HuH-7 (cell line): ENCODE measurements around the gene MGAT3.
A peak's percentile ranks its signal among the peaks of the same experiment; 100 is the strongest.
"Not testable (repeated sequence)": the region's sequence is repeated elsewhere in the genome, so short reads cannot be mapped to it uniquely, and the experiment has no call there.

Source experiments
- DNase-seq: peaks from one replicate; pipeline ENCODE4 v3.0.0; 2011; ENCODE audit warnings: low spot score

Gene MGAT3

DNA sequence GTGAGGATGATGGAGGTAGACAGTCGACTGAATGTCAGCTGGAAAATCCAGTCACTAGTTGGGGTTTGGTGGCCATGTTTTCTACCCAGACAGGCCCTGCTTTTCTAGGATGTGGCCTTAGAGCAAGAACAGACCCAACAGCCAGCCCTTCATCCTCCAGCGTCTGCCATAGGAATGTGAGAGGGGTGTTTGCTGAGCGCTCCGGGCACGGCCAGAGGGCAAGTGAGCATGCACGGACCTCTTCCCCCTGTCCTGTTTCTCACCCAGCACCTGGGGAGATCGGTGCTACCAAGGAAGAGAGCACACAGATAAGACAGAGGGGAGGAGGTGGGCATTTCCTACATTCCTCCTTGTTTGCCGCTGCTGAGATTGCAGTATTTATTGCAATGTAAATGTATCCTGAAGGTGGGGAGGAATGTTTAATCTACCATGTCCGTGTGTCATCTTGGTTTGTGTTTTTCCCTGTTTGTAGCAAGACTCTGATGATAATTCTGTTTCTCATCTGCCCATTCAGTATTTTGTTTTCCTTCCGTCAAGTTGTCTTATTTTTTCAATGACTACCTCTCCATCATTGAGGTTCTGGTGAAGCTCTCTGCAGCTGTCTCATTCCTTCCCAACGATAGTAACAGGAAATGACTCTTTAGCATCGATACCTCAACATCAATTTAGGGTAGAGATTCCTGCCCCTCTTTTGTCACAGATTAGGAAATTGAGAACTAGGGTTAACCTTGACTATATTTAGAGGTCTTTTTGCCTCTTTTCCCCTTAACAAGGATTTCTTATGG lies 58.6 kb downstream of the MGAT3 start:
- no peak for DNase-seq

DNA sequence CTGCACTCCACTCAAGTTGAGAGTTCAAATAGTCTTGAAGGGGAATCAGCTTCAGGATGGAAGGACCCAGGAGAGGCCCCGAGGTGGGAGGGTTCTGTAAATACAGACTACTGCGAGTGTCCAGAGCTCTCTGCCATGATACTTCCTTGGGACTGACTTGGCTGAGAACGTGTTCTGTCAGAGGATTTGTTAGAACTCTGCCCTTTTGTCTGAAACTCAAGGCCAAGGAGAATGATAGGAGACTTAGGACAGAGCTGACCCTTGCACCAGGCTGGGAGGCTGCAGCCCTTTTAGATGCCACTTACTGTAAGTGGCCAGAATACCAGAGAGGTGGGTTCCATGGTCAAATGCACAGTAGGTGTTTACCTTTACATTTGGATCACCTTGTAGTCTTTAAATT lies 60.7 kb downstream of the MGAT3 start:
- no peak for DNase-seq

DNA sequence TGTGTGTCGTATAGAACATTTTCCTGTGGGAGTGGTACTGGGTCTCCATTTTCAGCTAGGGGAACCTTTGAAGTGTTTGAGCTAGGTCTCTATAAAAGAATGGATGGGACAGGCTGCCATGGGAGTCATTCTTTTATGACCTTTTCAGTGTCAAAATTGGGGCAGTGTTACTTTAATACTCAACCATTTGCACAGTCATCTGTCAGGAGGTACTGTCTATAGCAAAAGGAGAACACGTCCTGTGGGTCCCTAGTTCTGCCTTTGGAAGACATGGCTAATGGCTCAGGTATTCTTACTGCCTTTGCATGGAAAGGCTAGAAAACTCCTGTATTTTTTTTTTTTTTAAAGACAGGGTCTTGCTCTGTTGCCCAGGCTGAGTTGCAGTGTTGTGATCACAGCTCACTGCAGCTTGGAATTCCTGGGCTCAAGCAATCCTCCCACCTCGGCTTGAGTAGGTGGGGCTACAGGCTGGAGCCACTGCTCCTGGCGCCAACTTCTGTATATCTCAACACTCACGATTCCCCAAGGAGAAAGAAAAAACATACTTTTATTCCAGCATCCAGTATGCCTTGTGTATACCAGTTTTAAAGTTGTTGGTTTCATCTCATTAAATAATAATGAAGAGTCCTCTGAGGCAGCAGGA lies 61.5 kb downstream of the MGAT3 start:
- DNase-seq = no peak

DNA sequence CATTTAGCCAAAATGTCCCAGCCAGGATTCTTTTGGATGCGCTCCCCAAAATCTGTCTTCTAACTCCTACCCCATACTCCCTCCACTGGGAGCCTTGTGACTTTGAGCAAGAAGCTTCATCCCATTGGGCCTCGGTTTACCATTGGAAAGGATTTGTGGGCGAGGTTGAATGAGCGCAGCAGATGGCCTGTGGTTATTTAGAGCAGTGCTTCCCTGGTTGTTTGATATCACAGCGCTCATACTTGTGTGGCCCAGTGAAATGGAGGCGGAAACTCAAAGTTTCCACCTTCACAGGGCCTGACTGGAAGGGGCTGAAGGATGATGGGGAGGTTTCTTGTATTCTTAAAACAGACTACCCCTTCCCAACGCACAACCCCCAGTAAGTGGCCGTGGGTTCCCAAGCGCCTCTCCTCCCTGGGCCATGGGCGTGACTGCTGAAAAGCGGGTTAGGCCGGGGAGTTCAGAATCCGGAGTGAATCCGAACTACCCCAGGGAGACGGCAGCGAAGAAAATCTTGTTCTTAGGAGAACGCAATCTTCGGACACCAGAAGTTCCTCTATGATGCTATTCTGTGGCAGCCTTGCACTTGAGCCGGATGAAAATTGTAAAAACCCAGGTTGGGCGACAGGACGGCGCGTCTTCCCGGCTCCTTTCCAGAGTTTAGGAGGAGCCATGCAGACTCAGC lies 62.3 kb downstream of the MGAT3 start:
- DNase-seq = no peak

DNA sequence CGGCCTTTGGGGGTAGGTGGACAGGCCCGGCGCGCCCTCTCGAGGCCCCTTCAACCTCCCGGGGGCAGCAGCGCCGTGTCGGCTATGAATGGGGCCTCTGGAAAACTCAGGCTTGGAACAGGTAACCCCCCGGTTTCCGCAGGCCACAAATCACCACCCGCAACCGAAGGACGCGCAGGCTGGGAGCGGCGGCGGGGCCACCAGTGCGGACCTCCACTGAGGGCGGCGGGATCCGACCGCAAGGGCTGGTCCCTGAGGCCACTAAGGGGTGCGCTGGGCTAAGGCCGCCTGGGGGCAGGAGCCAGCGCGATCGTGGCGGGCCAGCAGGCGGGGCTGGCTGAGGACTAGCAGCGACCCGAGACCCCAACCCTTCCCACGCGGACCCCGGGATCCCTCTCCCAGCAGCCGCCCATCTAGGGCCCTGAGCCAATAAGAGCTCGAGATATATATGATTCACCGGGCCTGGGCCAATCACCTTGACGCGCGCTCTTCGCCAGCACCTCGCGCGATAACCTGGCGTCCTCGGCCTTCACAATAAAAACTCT lies 62.9 kb downstream of the MGAT3 start:
- DNase-seq = peak; percentile 100

DNA sequence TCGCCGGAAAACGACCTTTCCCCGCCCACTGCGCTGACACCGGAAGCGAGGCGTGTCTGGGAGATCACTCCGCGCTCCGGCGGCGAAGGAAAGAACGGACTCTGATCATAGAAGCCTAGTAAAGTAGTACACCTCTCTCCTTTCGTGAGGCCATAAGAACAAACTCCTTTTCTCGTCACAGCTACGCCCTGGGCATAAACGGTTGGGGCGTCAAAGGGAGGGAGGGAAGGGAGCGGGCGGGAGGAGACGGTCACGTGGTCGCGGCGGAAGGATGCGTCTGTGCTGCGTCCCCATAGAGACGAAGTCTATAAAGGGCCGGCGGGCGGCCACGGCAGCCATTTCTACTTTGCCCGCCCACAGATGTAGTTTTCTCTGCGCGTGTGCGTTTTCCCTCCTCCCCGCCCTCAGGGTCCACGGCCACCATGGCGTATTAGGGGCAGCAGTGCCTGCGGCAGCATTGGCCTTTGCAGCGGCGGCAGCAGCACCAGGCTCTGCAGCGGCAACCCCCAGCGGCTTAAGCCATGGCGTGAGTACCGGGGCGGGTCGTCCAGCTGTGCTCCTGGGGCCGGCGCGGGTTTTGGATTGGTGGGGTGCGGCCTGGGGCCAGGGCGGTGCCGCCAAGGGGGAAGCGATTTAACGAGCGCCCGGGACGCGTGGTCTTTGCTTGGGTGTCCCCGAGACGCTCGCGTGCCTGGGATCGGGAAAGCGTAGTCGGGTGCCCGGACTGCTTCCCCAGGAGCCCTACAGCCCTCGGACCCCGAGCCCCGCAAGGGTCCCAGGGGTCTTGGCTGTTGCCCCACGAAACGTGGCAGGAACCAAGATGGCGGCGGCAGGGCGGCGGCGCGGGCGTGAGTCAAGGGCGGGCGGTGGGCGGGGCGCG lies 63.7 kb downstream of the MGAT3 start, which contains the start of gene ATF4:
ATF4 (plus strand) TSS at position 337 of the 880 bp plus-strand sequence. CDS start 884 bp downstream, outside the sequence.
- peak; percentile 82 for DNase-seq

DNA sequence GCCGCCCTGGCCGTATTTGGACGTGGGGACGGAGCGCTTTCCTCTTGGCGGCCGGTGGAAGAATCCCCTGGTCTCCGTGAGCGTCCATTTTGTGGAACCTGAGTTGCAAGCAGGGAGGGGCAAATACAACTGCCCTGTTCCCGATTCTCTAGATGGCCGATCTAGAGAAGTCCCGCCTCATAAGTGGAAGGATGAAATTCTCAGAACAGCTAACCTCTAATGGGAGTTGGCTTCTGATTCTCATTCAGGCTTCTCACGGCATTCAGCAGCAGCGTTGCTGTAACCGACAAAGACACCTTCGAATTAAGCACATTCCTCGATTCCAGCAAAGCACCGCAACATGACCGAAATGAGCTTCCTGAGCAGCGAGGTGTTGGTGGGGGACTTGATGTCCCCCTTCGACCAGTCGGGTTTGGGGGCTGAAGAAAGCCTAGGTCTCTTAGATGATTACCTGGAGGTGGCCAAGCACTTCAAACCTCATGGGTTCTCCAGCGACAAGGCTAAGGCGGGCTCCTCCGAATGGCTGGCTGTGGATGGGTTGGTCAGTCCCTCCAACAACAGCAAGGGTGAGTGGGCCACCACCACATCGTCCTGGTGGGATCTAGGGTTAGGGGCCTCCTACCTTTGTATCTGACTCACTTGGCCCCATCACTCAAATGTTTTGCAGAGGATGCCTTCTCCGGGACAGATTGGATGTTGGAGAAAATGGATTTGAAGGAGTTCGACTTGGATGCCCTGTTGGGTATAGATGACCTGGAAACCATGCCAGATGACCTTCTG lies 64.5 kb downstream of the MGAT3 start:
- DNase-seq = not testable (repeated sequence)

DNA sequence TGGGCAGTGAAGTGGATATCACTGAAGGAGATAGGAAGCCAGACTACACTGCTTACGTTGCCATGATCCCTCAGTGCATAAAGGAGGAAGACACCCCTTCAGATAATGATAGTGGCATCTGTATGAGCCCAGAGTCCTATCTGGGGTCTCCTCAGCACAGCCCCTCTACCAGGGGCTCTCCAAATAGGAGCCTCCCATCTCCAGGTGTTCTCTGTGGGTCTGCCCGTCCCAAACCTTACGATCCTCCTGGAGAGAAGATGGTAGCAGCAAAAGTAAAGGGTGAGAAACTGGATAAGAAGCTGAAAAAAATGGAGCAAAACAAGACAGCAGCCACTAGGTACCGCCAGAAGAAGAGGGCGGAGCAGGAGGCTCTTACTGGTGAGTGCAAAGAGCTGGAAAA lies 65.3 kb downstream of the MGAT3 start:
- not testable (repeated sequence) for DNase-seq

DNA sequence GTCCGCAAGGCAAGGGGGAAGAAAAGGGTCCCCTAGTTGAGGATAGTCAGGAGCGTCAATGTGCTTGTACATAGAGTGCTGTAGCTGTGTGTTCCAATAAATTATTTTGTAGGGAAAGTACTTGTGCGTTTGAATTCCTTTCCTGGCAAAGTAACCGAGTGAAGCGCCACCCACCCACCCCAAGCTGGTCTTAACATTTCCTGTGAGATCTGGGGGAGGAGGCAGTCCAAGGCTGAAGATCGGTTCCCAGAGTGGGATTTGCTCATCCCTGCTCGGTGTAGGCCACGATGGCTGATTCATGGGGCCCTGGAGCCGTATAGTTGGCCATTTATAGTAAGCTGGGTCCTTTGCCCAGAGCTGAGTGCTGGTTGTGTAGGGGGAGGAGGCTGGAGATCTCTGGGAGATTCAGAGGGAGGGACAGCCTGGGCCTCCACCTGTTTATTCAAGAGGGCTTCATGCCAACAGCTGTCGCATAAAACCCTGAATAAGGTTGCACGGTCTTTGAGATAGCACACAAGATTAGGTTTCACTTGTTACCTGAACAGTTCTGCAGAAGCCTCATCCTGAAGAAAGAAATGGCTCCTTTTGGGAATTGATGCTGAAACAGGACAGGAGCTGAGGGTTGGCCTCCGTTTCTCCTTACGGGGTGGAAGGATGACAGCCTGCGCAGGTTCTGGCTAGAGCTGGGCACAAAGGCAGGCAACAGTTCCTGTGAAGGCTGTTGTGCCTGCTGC lies 65.9 kb downstream of the MGAT3 start:
- no peak for DNase-seq

DNA sequence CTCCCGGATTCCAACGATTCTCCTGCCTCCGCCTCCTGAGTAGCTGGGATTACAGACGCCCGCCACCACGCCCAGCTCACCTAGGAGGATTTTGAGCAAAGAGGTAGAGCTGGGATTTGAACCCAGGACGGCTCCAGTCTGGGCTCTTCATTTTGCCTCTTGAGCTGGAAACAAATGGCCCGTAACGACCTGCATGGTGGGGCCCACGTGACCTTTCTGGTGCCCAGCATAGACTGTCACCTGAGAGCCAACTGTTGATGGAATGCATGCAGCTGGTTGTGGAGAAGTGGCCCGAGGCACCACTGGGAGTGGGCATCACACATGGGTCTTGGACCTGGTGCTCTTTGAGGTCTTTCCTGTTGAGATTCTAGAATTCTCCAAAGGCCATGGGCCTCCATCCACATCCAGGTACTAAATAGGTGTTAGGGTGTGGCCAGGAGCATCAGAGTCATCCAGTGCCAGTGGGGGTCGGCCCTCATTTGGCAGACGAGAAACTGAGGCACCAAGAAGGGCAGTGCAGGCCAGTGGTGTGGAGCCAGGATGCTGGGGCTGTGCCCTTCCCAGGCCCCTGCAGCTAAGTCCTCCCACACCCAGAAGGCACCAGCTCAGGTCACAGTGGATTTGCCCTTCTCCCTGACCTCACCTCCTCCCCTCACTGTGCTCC lies 67.4 kb downstream of the MGAT3 start:
- DNase-seq = no peak

DNA sequence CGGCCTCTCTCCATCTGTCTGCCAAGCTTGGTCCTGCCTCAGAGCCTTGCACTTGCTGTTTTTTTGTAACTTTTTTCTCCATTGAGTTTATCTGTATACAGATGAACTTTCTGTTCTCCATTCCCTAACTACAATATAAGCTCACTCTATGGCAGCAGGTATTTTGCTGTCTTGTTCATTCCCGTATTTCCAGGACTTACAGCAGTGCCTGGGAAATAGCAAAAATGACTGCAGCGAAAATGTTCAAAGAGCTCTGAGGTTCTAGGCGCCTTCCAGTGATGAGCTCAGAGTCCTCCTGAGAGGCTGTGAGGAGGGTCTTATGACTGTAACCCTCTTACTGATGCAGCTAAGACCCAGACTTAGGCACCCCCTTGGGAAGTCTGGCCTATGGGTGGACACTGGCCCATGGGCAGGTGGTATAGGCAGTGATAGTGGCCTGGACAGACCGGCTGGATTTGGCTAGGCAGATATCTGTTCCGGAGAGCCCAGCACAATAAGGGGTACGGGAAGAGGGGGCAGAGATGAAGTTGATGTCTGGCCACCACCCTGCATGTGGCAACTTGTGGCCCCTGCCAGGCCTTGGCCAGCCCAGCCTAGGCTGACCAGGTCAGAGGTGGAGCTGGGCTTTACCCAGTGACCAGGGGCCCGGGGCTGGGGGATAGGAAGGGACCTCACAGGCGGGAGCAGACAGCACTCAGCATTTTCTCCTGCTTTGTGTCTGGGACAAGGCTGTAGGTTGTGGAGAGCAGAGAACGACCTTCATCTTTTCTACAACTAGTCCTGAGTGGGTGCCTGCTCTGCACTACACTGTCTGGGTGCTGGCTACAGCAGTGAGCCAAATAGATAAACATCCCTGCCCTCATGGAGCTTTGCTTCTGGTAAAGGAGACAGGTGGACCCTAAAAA lies 68.2 kb downstream of the MGAT3 start:
- DNase-seq = no peak

DNA sequence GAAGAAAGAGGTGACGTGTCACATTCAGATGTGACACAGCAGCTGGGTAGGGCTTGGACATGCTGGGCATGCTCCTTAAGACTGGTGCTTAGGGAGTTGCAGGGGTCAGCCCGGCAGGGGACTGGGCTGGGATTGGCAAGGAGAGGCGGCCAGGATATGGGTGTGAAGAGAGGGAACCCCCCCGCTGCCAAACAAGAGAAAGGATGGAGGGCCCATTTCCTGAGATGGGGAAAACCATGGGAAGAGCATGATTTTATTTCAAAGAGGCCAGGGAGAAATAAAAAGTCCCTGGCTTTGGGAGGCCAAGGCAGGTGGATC lies 68.8 kb downstream of the MGAT3 start:
- DNase-seq = no peak

DNA sequence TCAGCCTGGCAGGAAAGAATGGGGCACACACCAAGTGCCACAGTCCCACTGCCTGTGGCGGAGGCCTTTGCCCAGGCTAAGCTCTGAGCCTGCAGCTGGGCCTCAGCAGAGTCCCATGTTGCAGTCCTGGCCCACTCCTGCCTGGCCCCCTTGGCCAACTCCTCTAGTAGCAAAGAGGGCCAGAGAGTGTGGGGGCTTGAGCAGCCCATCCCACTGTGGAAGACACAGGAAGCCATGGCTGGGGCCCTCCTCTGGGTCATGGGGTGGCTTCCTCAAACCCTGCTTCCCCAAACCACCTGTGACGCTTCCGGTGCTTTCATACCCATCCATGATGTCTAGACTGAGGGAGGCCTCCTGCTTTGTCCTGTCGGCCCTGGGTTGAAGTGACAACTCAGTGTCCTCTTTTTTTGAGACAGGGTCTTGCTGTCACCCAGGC lies 69.9 kb downstream of the MGAT3 start:
- no peak for DNase-seq

DNA sequence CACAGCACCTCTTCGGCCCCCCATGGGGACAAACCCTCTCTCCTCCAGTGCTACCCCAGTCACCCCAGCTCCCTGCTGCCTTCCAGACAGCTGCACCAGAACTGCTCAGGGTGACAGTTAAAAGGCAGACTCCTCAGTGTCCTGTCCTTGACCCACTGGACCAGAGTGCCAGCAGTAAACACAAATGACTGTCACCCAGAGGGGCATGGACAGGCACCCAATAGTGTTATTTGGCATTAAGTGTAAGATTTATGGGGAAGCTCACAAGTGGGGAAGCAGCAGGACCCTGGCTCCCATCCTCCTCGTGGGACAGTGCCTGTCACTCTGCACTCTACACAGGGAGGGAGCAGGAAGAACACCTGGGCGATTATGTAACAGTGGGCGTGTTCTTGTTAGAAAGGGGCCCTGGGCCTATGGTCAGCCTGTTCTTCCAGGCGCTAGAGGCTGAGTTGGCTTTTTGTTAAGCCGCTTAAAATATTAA lies 70.7 kb downstream of the MGAT3 start:
- DNase-seq = no peak

DNA sequence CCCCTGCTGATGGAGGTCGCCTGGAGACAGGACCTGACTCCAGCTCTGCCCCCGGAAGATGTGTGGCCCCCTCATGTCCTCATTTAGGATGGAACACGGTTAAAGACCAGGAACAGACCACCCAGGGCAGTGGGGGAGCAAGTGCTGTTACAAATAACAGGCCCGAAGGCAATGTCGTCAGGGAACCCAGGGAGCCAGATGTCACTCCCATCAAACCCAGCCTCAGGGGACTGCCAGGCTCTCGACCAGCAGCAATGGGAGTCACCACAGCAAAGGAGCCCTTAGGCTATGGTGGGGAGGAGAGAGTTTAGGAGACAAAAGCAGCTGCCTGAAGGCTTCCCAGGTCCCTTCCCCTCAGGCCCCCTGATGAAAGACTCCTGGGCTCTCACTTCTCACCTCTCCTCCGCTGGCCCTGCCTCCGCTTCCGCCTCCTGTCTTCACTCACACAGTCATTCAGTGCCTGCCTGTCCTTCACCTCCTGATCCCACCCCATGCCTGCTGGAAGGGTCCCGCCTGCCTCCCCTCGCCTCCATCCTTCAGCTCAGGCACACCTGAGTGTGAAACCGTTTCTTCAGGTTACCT lies 71.4 kb downstream of the MGAT3 start:
- DNase-seq = no peak

DNA sequence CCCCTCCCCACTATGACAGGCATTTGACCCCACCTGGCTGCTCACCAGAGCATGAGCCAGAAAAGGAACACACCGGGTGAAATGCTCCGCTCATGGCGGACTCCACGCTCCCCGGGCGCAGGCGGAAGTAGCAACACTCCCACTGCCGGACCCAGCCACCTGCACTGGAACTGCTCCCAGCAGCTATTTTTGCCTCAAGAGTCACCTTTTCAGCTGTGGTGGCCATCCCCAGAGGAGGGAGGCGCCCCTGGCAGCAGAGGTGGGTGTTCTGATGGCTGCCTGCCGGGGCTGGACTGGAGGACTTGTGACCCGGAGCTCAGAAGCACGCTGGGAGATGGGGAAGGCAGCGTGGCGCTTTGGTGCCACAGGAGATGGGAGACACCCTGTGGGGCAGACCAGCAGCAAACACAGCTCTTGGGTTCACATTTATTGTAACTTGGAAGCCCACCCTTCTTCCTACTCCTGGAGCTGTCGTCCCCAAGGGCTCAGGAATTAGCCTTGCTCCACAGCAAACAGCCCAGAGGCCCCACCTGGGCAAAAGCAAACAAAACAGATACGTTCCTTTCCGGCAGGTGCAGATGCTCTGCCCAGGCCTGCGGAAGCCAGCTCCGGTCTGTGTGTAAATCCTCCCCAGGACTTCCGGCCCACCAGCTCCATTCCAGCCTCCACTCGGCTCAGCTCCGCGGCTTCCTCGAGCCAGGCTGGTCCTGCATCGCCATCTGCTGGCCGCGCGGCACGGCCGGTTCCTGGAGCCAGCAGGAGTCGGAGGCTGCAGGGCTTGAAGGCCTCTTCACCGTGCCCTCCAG lies 72.1 kb downstream of the MGAT3 start:
- DNase-seq = peak; percentile 85

DNA sequence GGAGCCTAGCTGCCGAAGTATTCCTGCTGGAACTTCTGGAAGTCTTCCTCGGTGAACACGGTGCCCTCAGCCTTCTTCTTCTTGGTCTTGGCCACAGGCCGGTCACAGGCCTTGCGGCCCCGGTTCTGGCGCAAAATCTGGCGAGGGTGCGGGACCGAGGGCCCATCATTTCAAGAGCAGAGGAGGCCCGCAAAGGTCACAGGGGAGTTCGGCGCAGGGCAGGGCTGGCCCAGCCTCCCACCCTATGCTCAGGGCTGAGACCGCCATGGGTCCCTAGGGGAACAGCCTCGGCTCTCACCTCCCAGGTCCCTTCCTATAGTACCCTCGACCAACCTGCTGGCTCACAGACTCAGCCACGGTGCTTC lies 72.7 kb downstream of the MGAT3 start:
- DNase-seq = no peak
